HG03378 (cell line): ENCODE data around the gene CAMKK2.
"Not testable (repeated sequence)": the region's sequence is repeated elsewhere in the genome, so short reads cannot be mapped to it uniquely, and the experiment has no call there.

Experiments used
- ATAC-seq: cut with Tn5 transposase; IDR thresholded peaks from one replicate; pipeline ENCODE4 v1.9.1; 2021; ENCODE audit warnings: mild to moderate bottlenecking, moderate library complexity; ENCODE audit not compliant: unreplicated experiment

The CAMKK2 gene

GRCh38 chr12:121202407-121203355 is 93.8 kb downstream of the CAMKK2 start:
- no peak for ATAC-seq

- not testable (repeated sequence) for ATAC-seq
These were observed 95.4 kb downstream of the CAMKK2 start for GRCh38 chr12:121201140-121201539.

GRCh38 chr12:121198949-121199348 is 97.6 kb downstream of the CAMKK2 start:
- ATAC-seq = no peak

GRCh38 chr12:121196902-121197301 is 99.6 kb downstream of the CAMKK2 start:
- no peak for ATAC-seq

- ATAC-seq = no peak
These were observed 105.4 kb downstream of the CAMKK2 start for GRCh38 chr12:121191151-121191550.

GRCh38 chr12:121190523-121191031 is 105.9 kb downstream of the CAMKK2 start:
- no peak for ATAC-seq

- ATAC-seq = no peak
These were observed 106.8 kb downstream of the CAMKK2 start for GRCh38 chr12:121189619-121190155.

GRCh38 chr12:121189131-121189530 is 107.4 kb downstream of the CAMKK2 start:
- ATAC-seq = no peak

GRCh38 chr12:121188227-121188626 is 108.3 kb downstream of the CAMKK2 start:
- ATAC-seq = no peak
